ENCODE results near the gene THADA. TPM values are rescaled to one million over a fixed set of nuclear protein-coding genes. Genes with fewer than 3 reads are reported as not detected.
A peak's percentile ranks its signal among the peaks of the same experiment; 100 is the strongest.

THADA gene
- total and polyA plus RNA-seq, 8 donors, result 32.9 to 42.7 (median 37.2) TPM

DNA sequence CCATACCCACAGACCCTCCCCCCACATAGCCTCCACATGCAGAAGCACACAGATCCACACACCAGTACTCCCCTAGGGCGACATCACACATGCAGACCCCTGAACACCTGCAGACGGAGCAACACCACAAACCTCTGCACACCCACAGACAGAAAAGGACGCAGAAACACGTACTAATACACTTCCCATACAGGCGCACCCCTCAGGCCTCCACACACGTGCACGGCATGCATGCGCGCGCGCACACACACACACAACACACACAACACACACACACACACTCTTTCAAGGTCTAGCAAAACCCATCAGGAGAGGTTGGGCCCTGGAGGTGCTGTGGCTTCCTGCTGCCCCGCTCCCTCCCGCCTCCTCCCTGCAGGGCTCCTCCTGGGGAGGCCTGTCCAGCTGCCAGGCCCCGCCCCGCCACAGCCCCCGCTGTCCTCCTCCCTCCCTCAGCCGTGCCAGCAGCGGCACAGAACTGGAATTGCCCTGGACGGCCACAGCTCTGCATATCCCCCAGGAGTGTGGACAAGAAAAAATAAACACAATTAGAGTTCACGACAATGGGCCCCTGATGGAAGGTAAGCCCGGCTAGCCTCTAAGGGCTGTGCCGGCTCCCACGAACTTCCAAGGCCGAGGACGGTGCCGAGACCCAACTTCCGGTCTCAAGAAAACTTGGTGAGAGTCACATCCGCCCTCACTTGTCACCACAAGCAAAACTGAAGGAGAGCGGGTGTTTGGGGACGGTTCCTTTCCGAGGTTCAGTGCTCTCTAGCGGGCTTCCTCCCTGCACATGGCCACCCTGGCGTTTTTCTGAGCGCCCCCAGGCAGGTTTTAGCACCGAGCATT is 376.2 kb downstream of the THADA start:
- Histone ChIP-seq H3K9me3 (no peaks in the 10 kb centered on the region), H3K4me1 (peaks cover 41 to 70% of the 10 kb centered on the region in 2 donors), H3K36me3 (peaks cover 0 to 16% of the 10 kb centered on the region in 2 donors), H3K27ac (peak overlapping the region; percentile 99), H3K27me3 (no peaks in the 10 kb centered on the region), H3K4me3 (peak overlapping the region; percentile 11 to 72)
- intact Hi-C loops (cut with DNase I), result loop anchor here (10.0 kb wide), 3 partner anchors 85 to 255 kb away; no protein-coding TSS in a partner anchor
- TF ChIP-seq, protein P1, sequence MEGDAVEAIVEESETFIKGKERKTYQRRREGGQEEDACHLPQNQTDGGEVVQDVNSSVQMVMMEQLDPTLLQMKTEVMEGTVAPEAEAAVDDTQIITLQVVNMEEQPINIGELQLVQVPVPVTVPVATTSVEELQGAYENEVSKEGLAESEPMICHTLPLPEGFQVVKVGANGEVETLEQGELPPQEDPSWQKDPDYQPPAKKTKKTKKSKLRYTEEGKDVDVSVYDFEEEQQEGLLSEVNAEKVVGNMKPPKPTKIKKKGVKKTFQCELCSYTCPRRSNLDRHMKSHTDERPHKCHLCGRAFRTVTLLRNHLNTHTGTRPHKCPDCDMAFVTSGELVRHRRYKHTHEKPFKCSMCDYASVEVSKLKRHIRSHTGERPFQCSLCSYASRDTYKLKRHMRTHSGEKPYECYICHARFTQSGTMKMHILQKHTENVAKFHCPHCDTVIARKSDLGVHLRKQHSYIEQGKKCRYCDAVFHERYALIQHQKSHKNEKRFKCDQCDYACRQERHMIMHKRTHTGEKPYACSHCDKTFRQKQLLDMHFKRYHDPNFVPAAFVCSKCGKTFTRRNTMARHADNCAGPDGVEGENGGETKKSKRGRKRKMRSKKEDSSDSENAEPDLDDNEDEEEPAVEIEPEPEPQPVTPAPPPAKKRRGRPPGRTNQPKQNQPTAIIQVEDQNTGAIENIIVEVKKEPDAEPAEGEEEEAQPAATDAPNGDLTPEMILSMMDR (IDR thresholded peaks at IDR 0.05), result no peak
- DNase-seq (peak; percentile 61 to 96 (median 82)), ATAC-seq (peak; percentile 84)

DNA sequence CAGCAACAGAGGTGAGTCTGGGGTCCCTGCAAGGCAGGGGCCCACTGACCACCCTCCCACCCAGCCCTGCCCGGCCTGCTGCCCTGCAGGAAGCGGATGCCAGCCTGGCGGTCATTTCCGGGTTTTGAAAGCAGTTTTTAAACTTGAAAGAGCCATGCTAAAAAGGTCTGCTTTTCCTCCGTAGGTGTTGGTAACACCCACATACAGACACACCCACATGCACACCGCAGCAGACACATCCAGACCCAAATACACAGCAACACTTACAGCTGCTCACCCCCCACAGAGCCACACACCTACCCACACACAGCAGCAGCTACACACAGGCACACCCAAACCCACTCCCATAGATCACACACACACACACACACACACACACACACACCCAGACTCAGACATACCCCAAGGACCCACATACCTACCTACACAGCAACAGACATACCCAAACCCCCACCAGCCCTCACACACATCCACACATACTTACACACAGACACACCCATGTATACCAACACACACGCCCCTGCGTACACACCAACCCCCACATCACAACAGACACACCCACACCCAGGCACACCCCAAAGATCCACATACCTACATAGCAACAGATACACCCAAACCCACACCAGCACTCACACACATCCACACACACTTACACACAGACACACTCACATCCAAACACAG is 377.0 kb downstream of the THADA start:
- H3K27ac ChIP-seq, result peak overlapping the region; percentile 99
- peaks cover 41 to 75% of the 10 kb centered on the region in 2 donors for H3K4me1 ChIP-seq
- H3K4me3 ChIP-seq, result peak overlapping the region in 1 of 2 donors; percentile 72
- DNase-seq (peak in 3 of 4 donors; percentile 48 to 88 (median 78)), ATAC-seq (peak; percentile 22)
- intact Hi-C loops (cut with DNase I), result no loop called here
- no peaks in the 10 kb centered on the region for H3K27me3 ChIP-seq
- no peaks in the 10 kb centered on the region for H3K9me3 ChIP-seq
- peaks cover 0 to 9% of the 10 kb centered on the region in 2 donors for H3K36me3 ChIP-seq
- TF ChIP-seq, protein P1 (IDR thresholded peaks at IDR 0.05), result no peak

DNA sequence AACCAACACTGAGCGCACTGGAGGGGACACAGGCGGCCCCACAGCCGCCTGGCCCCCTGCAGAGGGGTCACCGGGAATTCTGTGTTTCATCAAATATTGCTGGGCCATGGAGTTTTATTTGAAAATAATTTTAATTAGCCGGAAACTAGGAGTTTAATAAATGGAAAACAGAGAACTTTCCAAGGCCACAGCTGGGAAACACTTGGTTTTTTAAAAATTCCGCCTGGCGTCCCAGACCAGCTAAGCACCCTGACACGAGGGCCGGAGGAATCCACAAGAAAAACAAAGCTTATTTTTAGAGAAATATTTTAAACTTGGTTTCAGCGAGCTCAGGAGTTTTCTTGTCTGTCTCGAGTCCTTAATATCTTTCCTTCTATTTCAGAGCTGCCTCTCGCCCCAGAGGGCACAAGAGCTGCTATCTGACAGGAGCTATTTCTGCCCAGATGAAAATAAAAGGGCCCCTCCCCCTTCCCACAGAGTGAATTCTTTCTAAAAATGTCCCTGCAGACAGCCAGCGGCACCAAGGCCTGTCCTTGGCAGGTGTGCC is 377.6 kb downstream of the THADA start:
- no peaks in the 10 kb centered on the region for H3K9me3 ChIP-seq
- TF ChIP-seq, protein P1 (IDR thresholded peaks at IDR 0.05), result no peak
- peak overlapping the region in 1 of 2 donors; percentile 72 for H3K4me3 ChIP-seq
- DNase-seq (peak in 1 of 4 donors; percentile 55), ATAC-seq (no peak)
- no peaks in the 10 kb centered on the region for H3K27me3 ChIP-seq
- H3K4me1 ChIP-seq, result peaks cover 41 to 75% of the 10 kb centered on the region in 2 donors
- intact Hi-C loops (cut with DNase I), result no loop called here
- H3K27ac ChIP-seq, result peak overlapping the region; percentile 99
- H3K36me3 ChIP-seq, result peaks cover 0 to 3% of the 10 kb centered on the region in 2 donors

DNA sequence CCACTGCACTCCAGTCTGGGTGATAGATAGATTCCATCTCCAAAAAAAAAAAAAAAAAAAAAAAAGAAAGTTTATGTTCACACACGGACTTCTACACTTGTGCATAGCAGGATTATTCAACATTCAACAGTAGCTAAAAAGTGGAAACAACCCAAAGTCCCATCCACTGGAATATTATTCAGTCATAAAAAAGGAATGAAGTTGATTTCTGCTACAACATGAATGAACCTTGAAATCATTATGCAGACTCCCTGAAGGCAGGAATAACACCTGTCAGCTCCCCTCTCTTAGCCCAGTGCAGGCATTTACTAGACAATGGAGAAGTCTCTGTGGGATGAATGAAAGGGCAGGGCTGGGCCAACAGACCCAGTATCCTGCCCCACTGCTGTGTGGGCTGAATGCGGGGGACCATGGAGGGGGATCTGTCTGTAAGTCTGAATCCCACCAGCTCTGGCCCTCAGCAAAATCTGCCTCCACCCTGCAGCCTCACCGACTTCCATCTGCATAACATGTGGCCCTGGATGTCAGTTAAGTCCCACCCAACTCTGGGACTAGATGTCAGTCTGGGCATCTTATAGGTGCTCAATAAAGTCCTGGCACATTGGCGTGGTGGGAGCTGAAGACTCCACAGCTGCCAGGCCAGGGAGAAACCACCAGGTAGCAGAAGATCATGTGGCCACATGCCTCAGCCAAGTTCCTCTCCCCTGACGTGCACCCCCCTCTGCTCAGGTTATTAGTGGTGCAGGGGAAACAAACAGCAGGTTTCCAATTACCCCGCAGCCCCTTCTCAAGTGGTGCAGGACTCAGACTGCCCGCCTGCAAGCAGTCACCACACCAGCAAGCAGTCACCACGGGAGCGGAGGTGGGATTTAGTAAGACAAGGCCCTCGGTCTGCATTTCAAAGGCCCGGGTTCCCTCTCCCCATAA is 378.3 kb downstream of the THADA start:
- DNase-seq (peak in 1 of 4 donors; percentile 62), ATAC-seq (no peak)
- intact Hi-C loops (cut with DNase I), result no loop called here
- Histone ChIP-seq H3K27ac (peak overlapping the region; percentile 99), H3K27me3 (no peaks in the 10 kb centered on the region), H3K36me3 (no peaks in the 10 kb centered on the region), H3K4me1 (peaks cover 41 to 76% of the 10 kb centered on the region in 2 donors), H3K9me3 (no peaks in the 10 kb centered on the region), H3K4me3 (no peak overlapping the region)
- TF ChIP-seq, protein P1 (IDR thresholded peaks at IDR 0.05), result no peak
